ENCODE data around the gene SP8. TPM values are rescaled to one million over a fixed set of nuclear protein-coding genes. Genes with fewer than 3 reads are reported as not detected.

SP8 gene
- total and polyA plus RNA-seq, 4 donors: 0.33 to 7.7 (median 2.1) TPM

DNA sequence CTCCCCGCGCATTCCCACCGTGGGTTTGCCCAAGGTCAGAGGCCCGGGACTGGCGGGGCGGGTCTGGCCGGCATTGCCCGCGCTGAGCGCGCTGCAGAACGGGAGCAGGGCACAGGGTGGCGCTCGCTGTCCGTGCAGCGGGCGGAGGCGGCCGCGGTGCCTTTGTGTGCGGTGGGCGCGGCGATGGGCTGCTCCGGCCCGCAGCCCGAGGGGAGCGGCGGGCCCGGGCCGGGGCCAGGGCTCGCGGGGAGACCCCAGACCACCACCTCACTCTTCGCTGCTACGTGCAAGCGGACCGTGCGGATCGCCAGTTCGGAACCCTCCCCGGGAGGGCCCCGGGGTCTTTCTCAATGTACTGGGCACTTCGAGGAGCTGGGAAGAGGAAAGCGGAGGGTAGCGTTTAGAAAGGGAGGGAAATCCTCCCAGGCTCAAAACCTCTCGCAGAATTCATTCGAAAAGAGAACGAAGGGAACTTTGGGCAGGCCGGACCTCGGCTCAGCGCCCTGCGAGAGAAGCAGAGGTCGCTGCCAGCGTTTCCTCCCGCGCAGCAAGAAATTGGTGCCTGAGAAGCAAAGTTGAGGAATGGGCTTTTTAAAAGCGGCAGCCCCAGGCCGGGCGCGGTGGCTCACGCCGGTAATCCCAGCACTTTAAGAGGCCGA, 8.5 kb downstream of the SP8 start:
- Histone ChIP-seq H3K27me3 (ENCODE audit: control insufficient read depth, insufficient read depth, low read length) (peaks cover 79% of the 10 kb centered on the region), H3K36me3 (ENCODE audit: control insufficient read depth, insufficient read depth, low read length) (no peaks in the 10 kb centered on the region), H3K4me1 (ENCODE audit: control insufficient read depth, insufficient read depth, low read length) (peaks cover 22% of the 10 kb centered on the region), H3K9me3 (ENCODE audit: control insufficient read depth, insufficient read depth, low read length) (no peaks in the 10 kb centered on the region), H3K4me3 (ENCODE audit: low read depth, low read length) (peak overlapping the region; percentile 39), H3K27ac (ENCODE audit: low read depth, low read length) (peak overlapping the region; percentile 61)
- peak in 2 of 6 donors; percentile 86 to 89 for DNase-seq (ENCODE audit: low read depth in 4 of 6, low spot score in 6 of 6)
- under 1% methylated on average over 51 of the region's 63 CpGs for WGBS (ENCODE audit: insufficient coverage)

DNA sequence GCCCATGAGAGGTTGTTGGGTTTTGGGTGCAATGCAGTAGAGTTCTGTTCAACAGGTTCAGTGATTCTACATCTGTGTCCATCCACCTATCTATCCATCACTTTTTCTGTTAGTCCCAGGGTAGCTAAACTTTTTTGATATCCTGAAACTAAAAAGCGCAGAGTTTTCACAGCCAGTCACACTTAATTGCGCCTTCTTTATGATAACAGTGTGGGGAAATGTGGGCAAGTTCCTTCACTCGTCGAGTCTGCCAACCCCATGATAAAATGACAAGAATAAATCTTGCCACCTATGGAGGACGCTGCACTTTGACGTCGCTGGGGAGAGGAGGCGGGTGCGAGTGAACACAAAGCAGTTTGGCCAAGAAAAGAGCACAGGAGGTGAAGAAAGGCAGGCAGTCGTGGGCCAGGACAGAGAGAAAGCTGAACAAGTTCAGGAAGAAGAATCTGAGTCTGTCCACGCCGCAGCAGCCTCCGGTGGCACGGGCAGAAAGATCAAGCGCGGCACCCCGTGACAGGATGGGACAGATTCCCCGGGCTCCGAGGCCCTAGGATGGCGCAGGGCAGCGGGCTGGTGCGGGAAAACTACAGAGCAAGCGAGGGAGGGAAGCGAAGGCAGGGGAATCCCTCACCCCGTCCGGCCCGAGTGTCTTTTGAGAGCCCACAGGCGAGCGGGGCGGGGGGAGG, 9.2 kb downstream of the SP8 start:
- no peak for DNase-seq (ENCODE audit: low read depth in 4 of 6, low spot score in 6 of 6)
- Histone ChIP-seq H3K4me3 (ENCODE audit: low read depth, low read length) (peak overlapping the region; percentile 2), H3K9me3 (ENCODE audit: control insufficient read depth, insufficient read depth, low read length) (no peaks in the 10 kb centered on the region), H3K27me3 (ENCODE audit: control insufficient read depth, insufficient read depth, low read length) (peaks cover 72% of the 10 kb centered on the region), H3K4me1 (ENCODE audit: control insufficient read depth, insufficient read depth, low read length) (peaks cover 22% of the 10 kb centered on the region), H3K27ac (ENCODE audit: low read depth, low read length) (no peak overlapping the region), H3K36me3 (ENCODE audit: control insufficient read depth, insufficient read depth, low read length) (no peaks in the 10 kb centered on the region)
- WGBS (ENCODE audit: insufficient coverage): 9% methylated on average over 26 of the region's 30 CpGs

DNA sequence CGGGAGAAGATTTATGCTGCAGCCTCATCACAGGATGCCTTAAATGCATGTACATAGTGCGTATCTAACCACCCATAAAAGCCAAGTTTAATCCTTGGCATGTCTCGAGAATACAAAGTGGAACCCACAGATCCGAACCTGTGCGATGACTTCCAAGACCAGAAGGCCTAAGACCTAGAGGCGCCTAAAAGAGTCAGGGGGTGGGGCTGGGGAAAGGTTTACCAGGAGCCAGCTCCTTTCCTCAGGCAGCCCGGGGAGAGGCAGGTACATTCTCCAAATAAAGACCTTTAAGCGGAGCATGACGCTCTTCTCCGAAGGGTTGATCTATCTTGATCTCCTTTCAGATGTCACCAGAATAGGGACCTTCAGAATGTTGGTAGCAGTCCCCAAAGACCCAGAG, 9.7 kb downstream of the SP8 start:
- no peak overlapping the region for H3K27ac ChIP-seq (ENCODE audit: low read depth, low read length)
- peak in 1 of 6 donors; percentile 4 for DNase-seq (ENCODE audit: low read depth in 4 of 6, low spot score in 6 of 6)
- H3K36me3 ChIP-seq (ENCODE audit: control insufficient read depth, insufficient read depth, low read length): no peaks in the 10 kb centered on the region
- H3K9me3 ChIP-seq (ENCODE audit: control insufficient read depth, insufficient read depth, low read length): no peaks in the 10 kb centered on the region
- no peak overlapping the region for H3K4me3 ChIP-seq (ENCODE audit: low read depth, low read length)
- peaks cover 69% of the 10 kb centered on the region for H3K27me3 ChIP-seq (ENCODE audit: control insufficient read depth, insufficient read depth, low read length)
- 42% methylated on average over 6 of the region's 10 CpGs for WGBS (ENCODE audit: insufficient coverage)
- H3K4me1 ChIP-seq (ENCODE audit: control insufficient read depth, insufficient read depth, low read length): peaks cover 22% of the 10 kb centered on the region

DNA sequence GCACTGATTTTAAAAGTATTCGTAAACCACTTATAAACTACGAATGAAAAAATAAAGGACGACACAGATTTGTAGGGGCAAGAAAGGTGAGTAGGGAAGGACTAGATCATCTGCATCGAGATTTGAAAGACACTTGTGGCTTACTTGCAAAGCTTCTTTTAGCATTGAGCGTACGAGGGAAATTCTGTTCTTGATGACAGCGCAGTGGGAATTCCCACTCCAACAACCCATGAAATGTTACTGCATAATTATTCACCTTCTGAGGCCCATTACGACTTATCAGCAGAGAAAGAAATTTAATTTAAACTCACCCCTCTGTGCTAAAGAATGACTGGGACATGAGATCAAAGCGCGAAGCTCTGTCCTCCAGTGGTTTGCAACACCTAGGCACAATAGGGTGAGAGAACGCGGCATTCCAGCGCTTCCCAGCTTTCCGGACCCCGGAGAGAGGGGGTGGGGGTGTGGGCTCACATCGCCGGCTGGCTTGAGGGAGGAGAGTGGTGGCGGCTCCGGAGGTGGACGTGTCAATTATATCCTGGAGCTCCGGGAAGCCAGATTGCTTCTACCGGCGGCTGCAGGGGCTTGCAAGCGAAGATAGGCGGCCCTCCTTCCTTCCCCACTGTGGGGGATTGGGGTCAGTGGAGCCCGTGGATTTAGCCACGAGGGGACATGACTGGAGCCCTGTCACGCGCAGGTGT, 10.3 kb downstream of the SP8 start:
- Histone ChIP-seq H3K36me3 (ENCODE audit: control insufficient read depth, insufficient read depth, low read length) (no peaks in the 10 kb centered on the region), H3K9me3 (ENCODE audit: control insufficient read depth, insufficient read depth, low read length) (no peaks in the 10 kb centered on the region), H3K4me1 (ENCODE audit: control insufficient read depth, insufficient read depth, low read length) (peaks cover 22% of the 10 kb centered on the region), H3K27me3 (ENCODE audit: control insufficient read depth, insufficient read depth, low read length) (peaks cover 66% of the 10 kb centered on the region), H3K4me3 (ENCODE audit: low read depth, low read length) (no peak overlapping the region), H3K27ac (ENCODE audit: low read depth, low read length) (no peak overlapping the region)
- peak in 2 of 6 donors; percentile 3 to 31 for DNase-seq (ENCODE audit: low read depth in 4 of 6, low spot score in 6 of 6)
- WGBS (ENCODE audit: insufficient coverage): 21% methylated on average over 21 of the region's 29 CpGs

DNA sequence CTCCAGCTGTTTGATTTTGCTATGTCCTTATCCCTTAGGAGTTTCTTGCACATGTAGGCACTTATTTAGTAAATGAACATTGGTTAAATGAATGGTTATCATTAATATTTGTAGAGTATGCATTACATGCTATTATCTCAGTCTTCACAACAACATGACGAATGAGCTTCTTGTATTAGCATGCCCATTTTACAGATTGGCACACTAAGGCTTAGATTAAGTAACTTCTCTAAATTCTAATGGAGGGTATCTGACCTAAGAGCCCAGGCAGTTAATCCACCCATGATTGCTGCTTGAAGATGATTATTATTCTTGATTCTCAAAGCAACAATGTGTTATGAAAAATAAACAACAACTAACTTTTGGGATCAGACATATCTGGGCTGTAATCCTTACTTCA, 32.7 kb downstream of the SP8 start:
- Histone ChIP-seq H3K36me3 (ENCODE audit: control insufficient read depth, insufficient read depth, low read length) (no peaks in the 10 kb centered on the region), H3K9me3 (ENCODE audit: control insufficient read depth, insufficient read depth, low read length) (no peaks in the 10 kb centered on the region), H3K4me1 (ENCODE audit: control insufficient read depth, insufficient read depth, low read length) (no peaks in the 10 kb centered on the region), H3K27me3 (ENCODE audit: control insufficient read depth, insufficient read depth, low read length) (no peaks in the 10 kb centered on the region), H3K4me3 (ENCODE audit: low read depth, low read length) (no peak overlapping the region), H3K27ac (ENCODE audit: low read depth, low read length) (no peak overlapping the region)
- WGBS (ENCODE audit: insufficient coverage): no CpG with 5 or more reads among the region's 1 CpG
- no peak for DNase-seq (ENCODE audit: low read depth in 4 of 6, low spot score in 6 of 6)

DNA sequence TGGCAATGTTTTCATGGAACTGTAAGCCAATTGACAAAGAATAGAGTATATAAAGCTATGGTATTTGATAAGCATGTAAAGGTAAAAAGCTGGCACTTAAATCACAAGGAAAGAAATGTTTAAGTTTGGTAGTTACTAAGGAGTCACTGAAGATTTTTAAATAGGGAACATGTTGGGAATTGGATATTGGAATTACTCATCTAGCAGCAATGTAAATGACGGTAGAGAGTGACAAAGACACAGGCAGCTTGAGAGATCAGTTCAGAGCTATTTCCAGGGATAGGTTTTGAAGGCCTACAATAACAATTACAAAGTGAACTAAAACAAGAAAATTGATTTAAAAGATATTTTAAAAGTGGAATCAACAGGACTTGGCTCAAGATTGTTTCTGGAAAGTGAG, 36.8 kb downstream of the SP8 start:
- Histone ChIP-seq H3K9me3 (ENCODE audit: control insufficient read depth, insufficient read depth, low read length) (no peaks in the 10 kb centered on the region), H3K4me1 (ENCODE audit: control insufficient read depth, insufficient read depth, low read length) (no peaks in the 10 kb centered on the region), H3K4me3 (ENCODE audit: low read depth, low read length) (no peak overlapping the region), H3K27me3 (ENCODE audit: control insufficient read depth, insufficient read depth, low read length) (no peaks in the 10 kb centered on the region), H3K36me3 (ENCODE audit: control insufficient read depth, insufficient read depth, low read length) (no peaks in the 10 kb centered on the region), H3K27ac (ENCODE audit: low read depth, low read length) (no peak overlapping the region)
- WGBS (ENCODE audit: insufficient coverage): no CpG with 5 or more reads among the region's 1 CpG
- no peak for DNase-seq (ENCODE audit: low read depth in 4 of 6, low spot score in 6 of 6)

DNA sequence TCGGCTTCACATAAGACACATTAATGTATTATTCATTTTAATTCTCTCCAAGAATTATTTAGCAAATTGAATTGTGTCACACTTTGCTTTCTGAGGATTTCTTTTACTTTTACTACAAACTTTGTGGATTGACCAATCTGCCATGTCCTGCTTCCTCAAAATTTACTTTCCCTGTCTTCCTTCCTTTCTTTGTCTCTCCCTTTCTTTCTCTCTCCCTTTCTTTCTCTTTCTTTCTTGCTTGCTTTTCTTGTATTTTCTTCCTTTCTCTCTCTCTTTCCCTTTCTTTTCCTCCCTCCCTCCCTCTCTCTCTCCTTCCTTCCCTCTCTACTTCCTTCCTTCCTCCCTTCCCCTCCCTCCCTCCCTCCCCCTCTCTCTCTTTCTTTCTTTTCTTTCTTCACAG, 37.8 kb downstream of the SP8 start:
- no peak for DNase-seq (ENCODE audit: low read depth in 4 of 6, low spot score in 6 of 6)
- H3K36me3 ChIP-seq (ENCODE audit: control insufficient read depth, insufficient read depth, low read length): no peaks in the 10 kb centered on the region
- H3K27ac ChIP-seq (ENCODE audit: low read depth, low read length): no peak overlapping the region
- H3K4me3 ChIP-seq (ENCODE audit: low read depth, low read length): no peak overlapping the region
- no peaks in the 10 kb centered on the region for H3K4me1 ChIP-seq (ENCODE audit: control insufficient read depth, insufficient read depth, low read length)
- H3K27me3 ChIP-seq (ENCODE audit: control insufficient read depth, insufficient read depth, low read length): no peaks in the 10 kb centered on the region
- H3K9me3 ChIP-seq (ENCODE audit: control insufficient read depth, insufficient read depth, low read length): no peaks in the 10 kb centered on the region
- no CpG with 5 or more reads among the region's 1 CpG for WGBS (ENCODE audit: insufficient coverage)

DNA sequence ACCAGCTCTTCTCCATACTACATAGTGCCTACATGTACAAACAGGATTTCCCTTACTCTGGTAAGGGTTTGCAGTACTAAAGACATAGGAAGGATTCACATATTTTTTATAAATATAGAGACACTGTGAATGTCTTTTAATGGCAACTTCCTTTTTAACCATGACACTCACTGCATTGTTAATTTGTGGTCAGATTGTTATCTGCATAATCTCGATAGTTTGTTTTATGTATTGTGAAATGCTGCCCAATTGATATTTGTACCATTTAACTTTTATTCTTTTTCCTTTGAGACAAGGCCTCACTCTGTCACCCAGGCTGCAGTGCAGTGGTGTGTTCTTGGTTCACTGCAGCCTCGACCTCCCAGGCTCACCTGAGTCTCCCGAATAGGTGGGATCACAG, 39.7 kb downstream of the SP8 start:
- no peak for DNase-seq (ENCODE audit: low read depth in 4 of 6, low spot score in 6 of 6)
- Histone ChIP-seq H3K4me1 (ENCODE audit: control insufficient read depth, insufficient read depth, low read length) (no peaks in the 10 kb centered on the region), H3K36me3 (ENCODE audit: control insufficient read depth, insufficient read depth, low read length) (no peaks in the 10 kb centered on the region), H3K9me3 (ENCODE audit: control insufficient read depth, insufficient read depth, low read length) (no peaks in the 10 kb centered on the region), H3K27me3 (ENCODE audit: control insufficient read depth, insufficient read depth, low read length) (no peaks in the 10 kb centered on the region), H3K4me3 (ENCODE audit: low read depth, low read length) (no peak overlapping the region), H3K27ac (ENCODE audit: low read depth, low read length) (no peak overlapping the region)
- WGBS (ENCODE audit: insufficient coverage): 93% methylated on average over 2 of the region's 3 CpGs

DNA sequence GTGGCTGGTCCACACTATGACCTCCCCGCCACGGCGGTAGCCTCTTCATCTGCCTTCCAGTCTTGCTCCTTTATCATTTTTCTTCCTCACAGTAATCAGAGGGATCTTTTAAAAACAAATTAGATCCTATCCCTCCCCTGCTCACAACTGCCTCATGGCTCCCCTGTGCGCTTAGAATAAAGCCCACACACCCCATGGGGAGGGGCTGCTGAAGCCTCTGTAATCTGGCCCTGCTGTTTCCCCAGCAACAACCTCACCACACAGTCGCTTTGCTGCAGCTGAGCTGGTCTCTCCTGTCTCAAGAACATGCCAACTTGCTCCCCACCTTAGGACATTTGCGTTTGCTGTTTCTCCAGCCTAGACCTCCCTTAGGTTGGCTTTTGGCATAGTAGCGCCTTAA, 41.0 kb downstream of the SP8 start:
- Histone ChIP-seq H3K36me3 (ENCODE audit: control insufficient read depth, insufficient read depth, low read length) (no peaks in the 10 kb centered on the region), H3K27me3 (ENCODE audit: control insufficient read depth, insufficient read depth, low read length) (no peaks in the 10 kb centered on the region), H3K4me3 (ENCODE audit: low read depth, low read length) (no peak overlapping the region), H3K27ac (ENCODE audit: low read depth, low read length) (no peak overlapping the region), H3K9me3 (ENCODE audit: control insufficient read depth, insufficient read depth, low read length) (no peaks in the 10 kb centered on the region), H3K4me1 (ENCODE audit: control insufficient read depth, insufficient read depth, low read length) (no peaks in the 10 kb centered on the region)
- WGBS (ENCODE audit: insufficient coverage): 49% methylated on average over 7 of the region's 7 CpGs
- peak in 1 of 6 donors; percentile 2 for DNase-seq (ENCODE audit: low read depth in 4 of 6, low spot score in 6 of 6)
